Esophagus muscularis mucosa (tissue), 4 donors: Measurements from ENCODE around the gene COX8C.

Experiments used
- CTCF ChIP-seq, 3 experiments: fragments of 200-600 bp in 2 of 3; fragments of 450-650 bp in 1 of 3; sonication (generic) in 2 of 3; IDR thresholded peaks; one replicate each; pipeline ENCODE4 v1.5.1; 2017 to 2019; ENCODE audit warnings: antibody characterized with exemption in 3 of 3, mild to moderate bottlenecking in 2 of 3, moderate library complexity in 1 of 3
- EP300 ChIP-seq: sonication (generic); formaldehyde crosslinking; IDR thresholded peaks from one replicate; pipeline ENCODE4 v1.6.1; 2017; ENCODE audit warnings: antibody characterized with exemption
- POLR2A ChIP-seq: fragments of 450-650 bp; IDR thresholded peaks from one replicate; pipeline ENCODE4 v1.6.1; 2017; ENCODE audit warnings: antibody characterized with exemption, moderate library complexity, mild to moderate bottlenecking, low read depth

DNA sequence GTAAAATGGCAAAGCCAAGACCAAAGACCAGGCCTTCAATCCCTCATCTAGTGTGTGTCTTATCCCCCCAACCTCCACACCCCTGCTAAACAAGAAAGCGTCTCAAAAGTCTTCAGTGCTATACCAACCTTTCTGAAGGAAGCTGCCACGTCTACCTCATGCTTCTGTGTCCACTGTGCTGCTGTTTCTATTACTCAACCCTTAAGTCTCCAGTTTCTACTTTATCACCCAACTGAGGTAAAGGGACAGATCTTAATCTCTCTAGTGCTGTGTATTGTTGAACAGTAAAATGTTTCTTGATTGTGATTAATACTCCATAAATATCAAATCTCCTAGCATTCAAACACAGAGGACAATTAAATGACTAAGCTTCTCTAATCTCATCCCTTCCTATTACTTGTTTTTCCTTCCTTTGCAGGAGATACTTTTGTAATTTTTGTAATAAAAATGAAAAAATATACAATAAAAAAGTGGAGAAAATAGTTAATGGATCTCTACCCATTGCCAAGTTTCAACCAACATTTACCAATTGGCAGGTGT lies 37.5 kb upstream of the COX8C start:
- TF ChIP-seq CTCF (IDR thresholded peaks at IDR 0.05), result no peak
- TF ChIP-seq POLR2A, result no peak
- TF ChIP-seq EP300, result no peak
